ENCODE measurements around the gene ALMS1.
"Not testable (repeated sequence)": the region's sequence is repeated elsewhere in the genome, so short reads cannot be mapped to it uniquely, and the experiment has no call there.

Gene ALMS1

DNA sequence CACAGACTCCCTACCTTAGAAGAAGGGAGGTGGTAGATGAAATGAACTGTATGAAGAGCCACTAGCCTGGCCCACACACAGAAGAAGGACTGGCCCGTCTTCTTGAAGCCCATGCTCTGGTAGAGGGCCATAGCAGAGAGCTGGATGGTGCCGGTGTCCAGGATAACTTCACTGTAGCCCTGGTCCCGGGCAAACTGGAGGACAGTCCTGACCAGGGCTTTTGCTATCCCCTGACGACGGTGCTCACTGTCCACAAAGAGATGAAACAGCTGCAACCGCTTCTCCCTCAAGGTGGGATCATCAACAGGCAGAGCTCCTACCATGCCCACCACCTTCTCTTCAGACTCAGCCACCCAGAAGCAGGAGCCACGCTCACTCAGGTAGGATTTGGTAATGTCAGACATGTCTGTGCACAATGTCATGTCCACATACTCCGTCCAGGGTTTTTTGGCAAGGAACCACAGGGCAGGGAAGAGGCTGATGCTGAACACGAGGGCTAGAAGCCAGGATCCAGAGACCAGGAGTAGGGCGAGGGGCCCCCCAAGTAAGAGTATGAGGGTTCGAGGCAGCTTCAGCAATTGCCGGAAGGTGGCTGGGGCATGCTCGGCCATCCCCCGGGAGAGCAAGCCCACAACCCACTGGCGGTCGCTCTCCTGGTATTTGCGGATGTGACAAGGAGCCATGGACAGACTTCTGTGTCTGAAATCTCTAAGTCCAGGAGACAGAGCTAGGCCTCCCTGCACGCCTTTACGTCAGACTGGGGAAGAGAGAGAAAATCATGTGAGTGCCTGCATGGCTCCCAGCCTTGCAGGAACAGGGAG lies 255.5 kb downstream of the ALMS1 start:
- TF ChIP-seq CTCF (conservative IDR thresholded peaks at IDR 0.05; ENCODE audit: low read length) = no peak
- no peak overlapping the region for H3K4me3 ChIP-seq (ENCODE audit: low read length)
- DNase-seq (ENCODE audit: low read depth) = no peak

- no peak for TF ChIP-seq CTCF (conservative IDR thresholded peaks at IDR 0.05; ENCODE audit: low read length)
- DNase-seq (ENCODE audit: low read depth) = no peak
Observed at GRCh38 chr2:73641767-73642062, 256.1 kb downstream of the ALMS1 start.

DNA sequence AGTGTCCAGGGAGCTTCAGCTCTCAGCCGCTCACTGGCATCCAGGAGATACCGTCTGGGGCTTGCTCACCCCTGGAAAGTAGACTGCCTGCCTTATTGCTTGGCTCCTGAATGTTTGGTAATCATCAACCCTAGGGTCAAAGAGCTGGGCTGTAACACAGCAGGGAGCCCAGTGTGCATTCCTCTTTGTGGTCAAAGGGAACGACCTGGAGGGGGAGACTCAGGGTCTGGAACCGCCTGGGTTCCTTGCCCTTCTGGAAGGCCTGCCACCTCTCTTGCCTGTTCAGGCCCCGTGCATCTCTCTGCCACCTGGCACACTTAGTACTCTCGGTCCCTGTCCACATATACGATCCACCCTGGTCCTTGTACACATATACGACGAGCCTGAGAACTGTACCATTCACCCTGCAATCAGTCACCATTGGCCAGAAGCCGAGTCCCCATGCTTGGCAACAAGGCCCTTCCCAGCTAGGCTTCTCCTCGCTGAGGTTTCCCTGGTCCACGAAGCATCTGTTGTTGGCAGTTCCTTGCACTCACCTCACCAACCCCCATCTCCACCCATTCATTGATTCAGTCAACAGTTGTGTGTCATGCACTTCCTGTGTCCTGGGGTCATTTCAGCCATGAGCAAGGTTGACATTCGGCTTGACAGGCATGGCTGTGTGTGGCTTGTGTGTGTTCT lies 256.8 kb downstream of the ALMS1 start, which contains the start of gene NAT8:
Gene NAT8, minus strand, starts transcription at position 85 of the 681 bp plus-strand sequence. CDS start 794 bp downstream, outside the sequence.
- no peak for DNase-seq (ENCODE audit: low read depth)
- H3K4me3 ChIP-seq (ENCODE audit: low read length) = no peak within 1 kb of the TSS
- no peak for TF ChIP-seq CTCF (conservative IDR thresholded peaks at IDR 0.05; ENCODE audit: low read length)

More at GRCh38 chr2:73641767-73642062, 256.1 kb downstream of the ALMS1 start:
- no peak overlapping the region for H3K4me3 ChIP-seq (ENCODE audit: low read length)

DNA sequence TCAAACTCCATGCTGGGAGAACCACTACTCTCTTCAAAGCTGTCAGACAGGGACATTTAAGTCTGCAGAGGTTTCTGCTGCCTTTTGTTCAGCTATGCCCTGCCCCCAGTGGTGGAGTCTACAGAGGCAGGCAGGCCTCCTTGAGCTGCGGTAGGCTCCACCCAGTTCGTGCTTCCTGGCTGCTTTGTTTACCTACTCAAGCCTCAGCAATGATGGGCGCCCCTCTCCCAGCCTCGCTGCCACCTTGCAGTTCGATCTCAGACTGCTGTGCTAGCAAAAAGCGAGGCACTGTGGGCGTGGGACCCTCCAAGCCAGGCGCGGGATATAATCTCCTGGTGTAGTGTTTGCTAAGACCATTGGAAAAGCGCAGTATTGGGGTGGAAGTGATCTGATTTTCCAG lies 262.1 kb downstream of the ALMS1 start:
- not testable (repeated sequence) for DNase-seq (ENCODE audit: low read depth); H3K4me3 ChIP-seq (ENCODE audit: low read length)

DNA sequence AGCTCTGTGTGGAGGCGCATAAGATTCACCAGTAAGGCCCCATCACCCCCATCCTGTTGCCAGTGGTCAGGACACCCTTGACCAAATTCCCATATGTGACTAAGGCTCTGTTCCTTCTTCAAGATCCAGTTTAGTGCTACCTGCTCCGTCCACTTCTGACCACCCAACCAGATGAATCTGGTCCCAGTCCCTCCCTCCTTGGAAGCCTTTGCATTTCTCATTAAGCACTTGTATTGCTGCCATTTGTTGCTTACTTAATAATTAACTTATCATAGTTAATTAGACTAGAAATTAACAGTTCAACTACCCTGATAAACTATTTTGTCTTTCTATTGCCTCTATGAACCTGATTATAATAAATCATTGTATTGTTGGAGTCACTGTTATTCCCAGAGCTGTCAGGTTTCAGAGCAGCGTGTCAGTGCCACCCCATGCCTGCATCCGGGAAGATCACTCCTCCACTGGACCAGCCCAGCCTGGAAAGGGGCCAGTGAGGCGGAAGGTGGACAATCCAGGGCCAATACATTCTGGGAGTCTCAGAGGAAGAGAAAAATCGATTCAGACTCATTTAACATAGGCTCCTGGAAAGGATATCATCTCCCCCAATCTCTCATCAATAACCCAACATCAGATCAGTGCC lies 266.1 kb downstream of the ALMS1 start:
- no peak overlapping the region for H3K4me3 ChIP-seq (ENCODE audit: low read length)
- DNase-seq (ENCODE audit: low read depth) = no peak
- TF ChIP-seq CTCF (conservative IDR thresholded peaks at IDR 0.05; ENCODE audit: low read length) = no peak

DNA sequence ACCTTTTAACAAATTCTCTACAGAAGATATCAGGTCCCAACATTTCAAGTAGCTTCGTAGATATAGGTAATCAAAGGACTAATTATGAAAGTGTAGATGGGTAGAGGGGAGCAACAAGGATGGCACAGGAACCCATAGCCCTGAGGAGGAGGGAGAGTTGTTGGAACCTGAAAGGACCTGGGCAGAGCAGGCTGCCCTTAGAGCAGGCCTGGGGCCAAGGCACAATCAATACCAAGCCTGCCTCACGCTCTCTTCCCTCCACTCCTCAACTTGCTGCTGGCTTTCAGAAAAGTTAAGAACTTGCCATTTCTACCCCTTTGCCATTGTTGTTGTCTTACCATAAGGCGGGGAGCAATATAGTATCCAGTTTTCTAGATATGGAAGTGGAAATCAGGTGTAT lies 266.7 kb downstream of the ALMS1 start:
- no peak for TF ChIP-seq CTCF (conservative IDR thresholded peaks at IDR 0.05; ENCODE audit: low read length)
- DNase-seq (ENCODE audit: low read depth) = no peak

GRCh38 chr2:73654175-73654574 lies 268.5 kb downstream of the ALMS1 start:
- no peak for TF ChIP-seq CTCF (conservative IDR thresholded peaks at IDR 0.05; ENCODE audit: low read length)
- no peak for DNase-seq (ENCODE audit: low read depth)
- no peak overlapping the region for H3K4me3 ChIP-seq (ENCODE audit: low read length)

More for the DNA sequence above, 266.7 kb downstream of the ALMS1 start:
- H3K4me3 ChIP-seq (ENCODE audit: low read length) = no peak overlapping the region
